Liver (tissue), 3 donors: Measurements from ENCODE around the gene GIPC2.

Source experiments
- EGR1 ChIP-seq, 2 donors: IDR thresholded peaks; 2 replicates each; pipeline ENCODE4 v1.6.1; 2016 to 2018; ENCODE audit warnings: antibody characterized with exemption in 2 of 2, low read depth in 2 of 2
- GABPA ChIP-seq, 2 donors: IDR thresholded peaks in 1 of 2; conservative IDR thresholded peaks in 1 of 2; 2 replicates each; pipeline ENCODE4 v1.6.1; 2016; ENCODE audit warnings: antibody characterized with exemption in 2 of 2, mild to moderate bottlenecking in 1 of 2, moderate library complexity in 1 of 2
- HNF4G ChIP-seq: IDR thresholded peaks from 2 replicates; pipeline ENCODE4 v1.6.1; 2016; ENCODE audit warnings: antibody characterized with exemption
- SP1 ChIP-seq: IDR thresholded peaks from 2 replicates; pipeline ENCODE4 v1.6.1; 2018; ENCODE audit warnings: antibody characterized with exemption, mild to moderate bottlenecking
- YY1 ChIP-seq: IDR thresholded peaks from 2 replicates; pipeline ENCODE4 v1.6.1; 2016; ENCODE audit warnings: antibody characterized with exemption, mild to moderate bottlenecking
- TF ChIP-seq, protein P1 (sequence below): fragments of 150-350 bp; IDR thresholded peaks from 2 replicates; pipeline ENCODE4 v1.5.1; 2017; ENCODE audit warnings: improper control_type of control experiment, low read depth, low read length; ENCODE audit not compliant: missing input control
- TF ChIP-seq, protein P2 (sequence below): IDR thresholded peaks from 2 replicates; pipeline ENCODE4 v1.6.1; 2016; ENCODE audit warnings: antibody characterized with exemption, mild to moderate bottlenecking
- TF ChIP-seq, protein P3 (sequence below): IDR thresholded peaks from 2 replicates; pipeline ENCODE4 v1.6.1; 2016; ENCODE audit warnings: antibody characterized with exemption
- TF ChIP-seq, protein P4 (sequence below): IDR thresholded peaks from 2 replicates; pipeline ENCODE4 v1.6.1; 2016; ENCODE audit warnings: antibody characterized with exemption
- donor health status: healthy.
- donor health status: healthy.

DNA sequence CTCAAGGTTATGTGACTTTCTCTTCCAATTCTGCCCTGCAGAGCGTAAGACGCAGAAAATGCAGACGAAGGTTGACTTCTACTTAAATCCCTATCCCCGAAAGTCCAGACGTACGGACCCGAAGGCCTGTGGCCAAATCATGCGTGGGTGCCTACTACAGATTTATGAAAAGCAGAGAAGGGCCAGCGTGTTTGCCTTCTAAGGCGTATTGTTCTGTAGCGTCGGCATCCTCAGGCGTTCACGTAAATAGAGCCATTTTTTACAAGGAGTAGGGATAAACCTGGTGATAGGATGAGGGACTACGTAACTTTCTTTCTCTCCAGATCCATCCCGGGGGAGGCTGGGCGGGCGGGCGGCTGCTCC, 222 bp upstream of the GIPC2 start:
- TF ChIP-seq, protein P1, sequence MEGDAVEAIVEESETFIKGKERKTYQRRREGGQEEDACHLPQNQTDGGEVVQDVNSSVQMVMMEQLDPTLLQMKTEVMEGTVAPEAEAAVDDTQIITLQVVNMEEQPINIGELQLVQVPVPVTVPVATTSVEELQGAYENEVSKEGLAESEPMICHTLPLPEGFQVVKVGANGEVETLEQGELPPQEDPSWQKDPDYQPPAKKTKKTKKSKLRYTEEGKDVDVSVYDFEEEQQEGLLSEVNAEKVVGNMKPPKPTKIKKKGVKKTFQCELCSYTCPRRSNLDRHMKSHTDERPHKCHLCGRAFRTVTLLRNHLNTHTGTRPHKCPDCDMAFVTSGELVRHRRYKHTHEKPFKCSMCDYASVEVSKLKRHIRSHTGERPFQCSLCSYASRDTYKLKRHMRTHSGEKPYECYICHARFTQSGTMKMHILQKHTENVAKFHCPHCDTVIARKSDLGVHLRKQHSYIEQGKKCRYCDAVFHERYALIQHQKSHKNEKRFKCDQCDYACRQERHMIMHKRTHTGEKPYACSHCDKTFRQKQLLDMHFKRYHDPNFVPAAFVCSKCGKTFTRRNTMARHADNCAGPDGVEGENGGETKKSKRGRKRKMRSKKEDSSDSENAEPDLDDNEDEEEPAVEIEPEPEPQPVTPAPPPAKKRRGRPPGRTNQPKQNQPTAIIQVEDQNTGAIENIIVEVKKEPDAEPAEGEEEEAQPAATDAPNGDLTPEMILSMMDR: no peak
- TF ChIP-seq, protein P2, sequence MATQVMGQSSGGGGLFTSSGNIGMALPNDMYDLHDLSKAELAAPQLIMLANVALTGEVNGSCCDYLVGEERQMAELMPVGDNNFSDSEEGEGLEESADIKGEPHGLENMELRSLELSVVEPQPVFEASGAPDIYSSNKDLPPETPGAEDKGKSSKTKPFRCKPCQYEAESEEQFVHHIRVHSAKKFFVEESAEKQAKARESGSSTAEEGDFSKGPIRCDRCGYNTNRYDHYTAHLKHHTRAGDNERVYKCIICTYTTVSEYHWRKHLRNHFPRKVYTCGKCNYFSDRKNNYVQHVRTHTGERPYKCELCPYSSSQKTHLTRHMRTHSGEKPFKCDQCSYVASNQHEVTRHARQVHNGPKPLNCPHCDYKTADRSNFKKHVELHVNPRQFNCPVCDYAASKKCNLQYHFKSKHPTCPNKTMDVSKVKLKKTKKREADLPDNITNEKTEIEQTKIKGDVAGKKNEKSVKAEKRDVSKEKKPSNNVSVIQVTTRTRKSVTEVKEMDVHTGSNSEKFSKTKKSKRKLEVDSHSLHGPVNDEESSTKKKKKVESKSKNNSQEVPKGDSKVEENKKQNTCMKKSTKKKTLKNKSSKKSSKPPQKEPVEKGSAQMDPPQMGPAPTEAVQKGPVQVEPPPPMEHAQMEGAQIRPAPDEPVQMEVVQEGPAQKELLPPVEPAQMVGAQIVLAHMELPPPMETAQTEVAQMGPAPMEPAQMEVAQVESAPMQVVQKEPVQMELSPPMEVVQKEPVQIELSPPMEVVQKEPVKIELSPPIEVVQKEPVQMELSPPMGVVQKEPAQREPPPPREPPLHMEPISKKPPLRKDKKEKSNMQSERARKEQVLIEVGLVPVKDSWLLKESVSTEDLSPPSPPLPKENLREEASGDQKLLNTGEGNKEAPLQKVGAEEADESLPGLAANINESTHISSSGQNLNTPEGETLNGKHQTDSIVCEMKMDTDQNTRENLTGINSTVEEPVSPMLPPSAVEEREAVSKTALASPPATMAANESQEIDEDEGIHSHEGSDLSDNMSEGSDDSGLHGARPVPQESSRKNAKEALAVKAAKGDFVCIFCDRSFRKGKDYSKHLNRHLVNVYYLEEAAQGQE: no peak
- no peak for TF ChIP-seq GABPA (IDR thresholded peaks at IDR 0.05 in 1 of 2, conservative IDR thresholded peaks at IDR 0.05 in 1 of 2)
- TF ChIP-seq HNF4G: no peak
- TF ChIP-seq, protein P3, sequence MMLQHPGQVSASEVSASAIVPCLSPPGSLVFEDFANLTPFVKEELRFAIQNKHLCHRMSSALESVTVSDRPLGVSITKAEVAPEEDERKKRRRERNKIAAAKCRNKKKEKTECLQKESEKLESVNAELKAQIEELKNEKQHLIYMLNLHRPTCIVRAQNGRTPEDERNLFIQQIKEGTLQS: no peak
- no peak for TF ChIP-seq SP1
- TF ChIP-seq YY1: no peak
- TF ChIP-seq, protein P4, sequence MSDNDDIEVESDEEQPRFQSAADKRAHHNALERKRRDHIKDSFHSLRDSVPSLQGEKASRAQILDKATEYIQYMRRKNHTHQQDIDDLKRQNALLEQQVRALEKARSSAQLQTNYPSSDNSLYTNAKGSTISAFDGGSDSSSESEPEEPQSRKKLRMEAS: no peak
- no peak for TF ChIP-seq EGR1 (IDR thresholded peaks at IDR 0.05; ENCODE audit: low read depth in 2 of 2)
